Fibroblast of the aortic adventitia (primary cell): Measurements from ENCODE around the gene FAT1. TPM values are rescaled to one million over a fixed set of nuclear protein-coding genes. Genes with fewer than 3 reads are reported as not detected.

Source experiments
- DNase-seq: peaks from one replicate; pipeline ENCODE4 v3.0.0-alpha.2; 2010; ENCODE audit warnings: low read depth
- H3K4me3 ChIP-seq: 2 replicates; pipeline ENCODE4 v1.5.1; 2011; ENCODE audit warnings: low read depth, mild to moderate bottlenecking, control low read depth, low read length, moderate library complexity
- CTCF ChIP-seq: IDR thresholded peaks from 2 replicates; pipeline ENCODE4 v1.5.1; 2011; ENCODE audit warnings: mild to moderate bottlenecking, low read length, control low read depth, inconsistent platforms; ENCODE audit not compliant: insufficient read depth
- total RNA-seq: library from RNA; depleted of rRNA; stranded (reverse); fragments of >200 nt; gene quantifications from 2 replicates; pipeline ENCODE4 v1.2.3, GENCODE V29; 2012; ENCODE audit warnings: low replicate concordance

FAT1 gene
- total RNA-seq, 1 donor = 114 TPM

GRCh38 chr4:186642998-186643397 lies 80.7 kb downstream of the FAT1 start:
- no peak for DNase-seq
- H3K4me3 ChIP-seq = no peak overlapping the region
- no peak for TF ChIP-seq CTCF

DNA sequence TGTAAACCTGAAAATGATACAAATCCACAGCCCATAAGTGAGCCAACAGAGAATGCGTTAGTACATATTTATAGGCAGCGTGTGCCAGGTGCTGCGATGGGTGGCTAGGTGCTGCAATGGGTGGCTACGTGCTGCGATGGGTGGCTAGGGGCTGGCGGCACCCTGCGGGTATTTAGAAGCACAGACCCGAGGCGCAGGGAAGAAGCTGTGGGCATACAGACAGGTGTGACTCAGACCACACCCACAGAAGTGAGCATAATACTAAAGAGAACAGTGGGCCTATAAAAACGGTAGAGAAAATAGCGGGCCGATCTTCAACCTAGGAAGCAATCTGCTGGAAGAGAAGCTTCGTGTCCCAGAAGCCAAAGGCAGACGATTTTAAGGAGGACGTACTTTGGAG lies 81.1 kb downstream of the FAT1 start:
- DNase-seq = no peak
- no peak for TF ChIP-seq CTCF
- no peak overlapping the region for H3K4me3 ChIP-seq

- H3K4me3 ChIP-seq = no peak overlapping the region
- no peak for DNase-seq
- TF ChIP-seq CTCF = no peak
Measured at GRCh38 chr4:186634591-186635128, 89.0 kb downstream of the FAT1 start.

DNA sequence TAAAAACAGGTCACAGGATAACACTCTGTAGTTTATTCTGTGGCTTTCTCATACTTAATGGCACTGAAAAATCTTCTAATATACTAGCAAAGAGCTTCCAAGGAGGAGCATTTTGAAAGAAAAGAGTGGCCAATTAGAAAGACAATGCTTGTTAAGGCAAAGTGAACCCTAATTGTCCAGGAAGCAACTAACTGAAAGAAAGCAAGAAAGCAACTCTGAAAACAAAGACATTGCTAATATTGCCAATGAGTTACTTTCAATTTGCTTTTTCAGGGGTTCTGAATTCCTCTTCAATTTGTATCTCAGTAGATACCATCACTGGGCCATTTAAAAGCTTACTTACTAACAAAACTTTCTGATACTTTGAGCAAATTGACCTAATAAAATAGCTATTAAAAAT lies 89.8 kb downstream of the FAT1 start:
- TF ChIP-seq CTCF = no peak
- no peak overlapping the region for H3K4me3 ChIP-seq
- no peak for DNase-seq

GRCh38 chr4:186630128-186630527 lies 93.5 kb downstream of the FAT1 start:
- DNase-seq = no peak
- no peak for TF ChIP-seq CTCF
- no peak overlapping the region for H3K4me3 ChIP-seq

- no peak for TF ChIP-seq CTCF
- H3K4me3 ChIP-seq = no peak overlapping the region
- no peak for DNase-seq
Measured at GRCh38 chr4:186628058-186628711, 95.5 kb downstream of the FAT1 start.
